Left lung (tissue), 10 donors: Measurements from ENCODE around the gene TRIM8. TPM values are rescaled to one million over a fixed set of nuclear protein-coding genes. Genes with fewer than 3 reads are reported as not detected.
"Not testable (repeated sequence)": the region's sequence is repeated elsewhere in the genome, so short reads cannot be mapped to it uniquely, and the experiment has no call there.

Experiments used
- ATAC-seq: fragments of 200-7000 bp; cut with Tn5 transposase; one replicate; pipeline ENCODE4 v1.9.1; 2020; ENCODE audit warnings: moderate library complexity
- DNase-seq, 4 donors: peaks; one replicate each; pipeline ENCODE4 v3.0.0-alpha.2; 2013 to 2020
- H3K27ac ChIP-seq, 2 donors: fragments of 200-600 bp; sonication (generic) in 1 of 2; one replicate each; pipeline versions ENCODE4 v1.5.0 to v1.8.0; 2020 to 2021
- H3K27me3 ChIP-seq, 2 donors: fragments of 200-600 bp; sonication (generic) in 1 of 2; one replicate each; pipeline versions ENCODE4 v1.5.0 to v1.8.0; 2020 to 2021
- H3K36me3 ChIP-seq, 2 donors: fragments of 200-600 bp; sonication (generic) in 1 of 2; one replicate each; pipeline versions ENCODE4 v1.5.0 to v1.8.0; 2020 to 2021
- H3K4me1 ChIP-seq, 2 donors: fragments of 200-600 bp; one replicate each; pipeline ENCODE4 v1.8.0; 2021
- H3K4me3 ChIP-seq, 2 donors: fragments of 200-600 bp; sonication (generic) in 1 of 2; one replicate each; pipeline versions ENCODE4 v1.5.0 to v1.8.0; 2020 to 2021; ENCODE audit warnings: mild to moderate bottlenecking in 1 of 2
- H3K9me3 ChIP-seq, 2 donors: fragments of 200-600 bp; sonication (generic) in 1 of 2; one replicate each; pipeline versions ENCODE4 v1.5.0 to v1.8.0; 2020 to 2021
- intact Hi-C, 2 donors: fragments of 100-400 bp; cut with DNase I; formaldehyde crosslinking; loops; one replicate each; pipeline versions ENCODE4 v1.11.2 to v1.14.2; 2022
- polyA plus RNA-seq, 6 donors: library from polyadenylated mRNA; unstranded; fragments of 120-200 nt; gene quantifications; one replicate each; pipeline ENCODE4 v1.2.1, GENCODE V29; 2013; ENCODE audit not compliant: insufficient read length in 6 of 6
- total RNA-seq, 2 donors: library from RNA; stranded (reverse); fragmentation: NEBNext Ultra II Directional; extraction: Animal tissue kit (Norgen Biotek cat#: 25700); gene quantifications; one replicate each; pipeline ENCODE4 v1.2.1, GENCODE V29; 2021
- TF ChIP-seq, protein P1 (sequence below), 2 donors: fragments of 200-600 bp; sonication (generic) in 1 of 2; IDR thresholded peaks; one replicate each; pipeline versions ENCODE4 v1.5.0 to v1.8.0; 2021; ENCODE audit warnings: antibody characterized with exemption in 2 of 2
- donor health status: DM: no; HTN: yes; CAD: no.
- donor health status: DM: no; HTN: no; CAD: no.

Gene TRIM8
- total and polyA plus RNA-seq, 8 donors: 88.9 to 180 (median 112) TPM

DNA sequence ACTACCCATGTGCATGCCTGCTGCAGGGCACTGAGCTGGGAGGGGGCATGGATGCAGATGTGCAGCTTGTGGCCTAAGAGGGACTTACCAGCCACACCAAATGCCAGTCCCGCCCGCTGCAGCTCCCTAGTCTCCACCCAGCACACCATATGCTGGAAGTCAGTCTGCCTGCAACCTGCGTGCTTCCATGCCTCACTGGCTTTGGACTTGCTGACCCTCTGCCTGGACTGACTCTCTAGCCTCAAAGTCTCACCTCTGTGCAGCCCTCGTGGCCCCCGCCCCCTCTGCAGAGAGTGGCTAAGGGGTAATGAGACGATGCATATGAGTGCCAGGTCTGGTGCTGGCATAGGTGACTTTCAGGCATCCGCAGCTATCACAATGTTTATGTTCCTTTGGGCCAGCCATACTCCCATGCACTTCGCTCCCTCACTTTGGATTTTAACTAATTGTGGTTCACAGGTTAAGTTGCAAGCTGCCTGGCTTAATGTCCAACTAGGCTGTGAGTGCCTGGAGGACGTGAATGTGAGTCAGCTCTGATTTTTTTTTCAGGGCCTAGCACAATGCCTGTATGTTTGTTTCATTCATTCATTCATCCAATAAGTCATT, 21.7 kb downstream of the TRIM8 start:
- ATAC-seq (no peak), DNase-seq (peak in 1 of 4 donors; percentile 65)
- Histone ChIP-seq H3K27ac (no peak overlapping the region), H3K4me3 (no peak overlapping the region), H3K27me3 (no peaks in the 10 kb centered on the region), H3K36me3 (no peaks in the 10 kb centered on the region), H3K9me3 (no peaks in the 10 kb centered on the region), H3K4me1 (peaks cover 14 to 32% of the 10 kb centered on the region in 2 donors)
- intact Hi-C loops: no loop called here
- TF ChIP-seq, protein P1, sequence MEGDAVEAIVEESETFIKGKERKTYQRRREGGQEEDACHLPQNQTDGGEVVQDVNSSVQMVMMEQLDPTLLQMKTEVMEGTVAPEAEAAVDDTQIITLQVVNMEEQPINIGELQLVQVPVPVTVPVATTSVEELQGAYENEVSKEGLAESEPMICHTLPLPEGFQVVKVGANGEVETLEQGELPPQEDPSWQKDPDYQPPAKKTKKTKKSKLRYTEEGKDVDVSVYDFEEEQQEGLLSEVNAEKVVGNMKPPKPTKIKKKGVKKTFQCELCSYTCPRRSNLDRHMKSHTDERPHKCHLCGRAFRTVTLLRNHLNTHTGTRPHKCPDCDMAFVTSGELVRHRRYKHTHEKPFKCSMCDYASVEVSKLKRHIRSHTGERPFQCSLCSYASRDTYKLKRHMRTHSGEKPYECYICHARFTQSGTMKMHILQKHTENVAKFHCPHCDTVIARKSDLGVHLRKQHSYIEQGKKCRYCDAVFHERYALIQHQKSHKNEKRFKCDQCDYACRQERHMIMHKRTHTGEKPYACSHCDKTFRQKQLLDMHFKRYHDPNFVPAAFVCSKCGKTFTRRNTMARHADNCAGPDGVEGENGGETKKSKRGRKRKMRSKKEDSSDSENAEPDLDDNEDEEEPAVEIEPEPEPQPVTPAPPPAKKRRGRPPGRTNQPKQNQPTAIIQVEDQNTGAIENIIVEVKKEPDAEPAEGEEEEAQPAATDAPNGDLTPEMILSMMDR (IDR thresholded peaks at IDR 0.05): no peak

DNA sequence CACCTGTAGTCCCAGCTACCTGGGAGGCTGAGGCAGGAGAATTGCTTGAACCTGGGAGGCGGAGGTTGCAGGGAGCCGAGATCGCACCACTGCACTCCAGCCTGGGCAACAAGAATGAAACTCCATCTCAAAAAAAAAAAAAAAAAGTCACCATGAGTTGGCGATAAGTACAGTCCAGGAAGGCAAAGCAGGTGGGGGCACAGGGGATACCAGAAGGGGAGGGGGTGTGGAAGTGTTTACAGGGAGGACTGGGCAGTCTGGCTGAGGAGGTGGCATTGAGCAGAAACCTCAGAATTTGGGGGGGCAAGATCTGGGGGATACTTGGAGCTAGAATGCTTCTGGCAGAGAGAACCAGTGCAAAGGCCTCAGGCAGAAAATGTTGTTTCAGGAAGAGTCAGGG, 23.1 kb downstream of the TRIM8 start:
- peaks cover 10 to 25% of the 10 kb centered on the region in 2 donors for H3K4me1 ChIP-seq
- H3K4me3 ChIP-seq, H3K27ac ChIP-seq, DNase-seq, H3K9me3 ChIP-seq, H3K27me3 ChIP-seq, intact Hi-C loops, H3K36me3 ChIP-seq, ATAC-seq: not testable (repeated sequence)

DNA sequence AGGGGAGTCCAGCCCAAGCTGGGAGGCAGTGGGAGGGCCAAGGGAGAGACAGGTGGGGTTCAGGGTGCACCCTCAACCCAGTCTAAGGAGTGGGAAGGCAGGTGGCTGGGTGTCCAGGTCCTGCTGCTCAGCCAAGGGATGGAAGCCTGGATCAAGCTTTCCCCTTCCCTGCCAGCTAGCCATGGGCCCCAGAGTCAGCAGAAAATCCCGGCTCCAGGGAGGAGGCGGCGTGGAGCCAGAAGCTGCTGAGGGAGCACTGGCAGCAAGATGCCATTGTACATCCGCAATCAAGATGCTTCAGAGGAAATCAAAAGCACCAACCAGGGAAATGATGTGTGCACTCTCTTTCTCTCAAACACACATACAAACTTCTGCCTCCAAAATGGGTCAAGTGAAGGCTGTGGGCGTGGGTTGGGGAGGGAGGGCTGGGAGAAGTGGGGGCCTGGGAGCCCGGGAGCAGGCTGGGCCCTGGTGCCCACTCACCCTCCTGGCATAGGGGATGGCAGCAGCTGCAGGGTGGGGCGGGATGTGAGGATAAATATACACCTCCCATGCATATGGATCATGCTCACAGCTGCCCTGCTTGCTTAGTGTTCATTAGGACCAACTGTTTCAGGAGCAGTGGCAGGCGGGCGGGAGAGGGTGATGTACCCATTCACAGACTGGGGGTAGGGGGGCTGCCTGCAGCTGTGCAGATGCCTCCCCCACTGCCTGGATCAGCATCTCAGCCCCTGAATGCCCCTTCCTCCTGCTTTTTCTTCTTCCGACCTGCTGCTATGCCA, 24.2 kb downstream of the TRIM8 start:
- intact Hi-C loops: no loop called here
- H3K9me3 ChIP-seq: no peaks in the 10 kb centered on the region
- no peak overlapping the region for H3K4me3 ChIP-seq
- no peaks in the 10 kb centered on the region for H3K36me3 ChIP-seq
- peak overlapping the region in 1 of 2 donors; percentile 44 for H3K27ac ChIP-seq
- TF ChIP-seq, protein P1 (IDR thresholded peaks at IDR 0.05): no peak
- peaks cover 19 to 33% of the 10 kb centered on the region in 2 donors for H3K4me1 ChIP-seq
- H3K27me3 ChIP-seq: no peaks in the 10 kb centered on the region
- ATAC-seq (no peak), DNase-seq (peak in 1 of 4 donors; percentile 50)

DNA sequence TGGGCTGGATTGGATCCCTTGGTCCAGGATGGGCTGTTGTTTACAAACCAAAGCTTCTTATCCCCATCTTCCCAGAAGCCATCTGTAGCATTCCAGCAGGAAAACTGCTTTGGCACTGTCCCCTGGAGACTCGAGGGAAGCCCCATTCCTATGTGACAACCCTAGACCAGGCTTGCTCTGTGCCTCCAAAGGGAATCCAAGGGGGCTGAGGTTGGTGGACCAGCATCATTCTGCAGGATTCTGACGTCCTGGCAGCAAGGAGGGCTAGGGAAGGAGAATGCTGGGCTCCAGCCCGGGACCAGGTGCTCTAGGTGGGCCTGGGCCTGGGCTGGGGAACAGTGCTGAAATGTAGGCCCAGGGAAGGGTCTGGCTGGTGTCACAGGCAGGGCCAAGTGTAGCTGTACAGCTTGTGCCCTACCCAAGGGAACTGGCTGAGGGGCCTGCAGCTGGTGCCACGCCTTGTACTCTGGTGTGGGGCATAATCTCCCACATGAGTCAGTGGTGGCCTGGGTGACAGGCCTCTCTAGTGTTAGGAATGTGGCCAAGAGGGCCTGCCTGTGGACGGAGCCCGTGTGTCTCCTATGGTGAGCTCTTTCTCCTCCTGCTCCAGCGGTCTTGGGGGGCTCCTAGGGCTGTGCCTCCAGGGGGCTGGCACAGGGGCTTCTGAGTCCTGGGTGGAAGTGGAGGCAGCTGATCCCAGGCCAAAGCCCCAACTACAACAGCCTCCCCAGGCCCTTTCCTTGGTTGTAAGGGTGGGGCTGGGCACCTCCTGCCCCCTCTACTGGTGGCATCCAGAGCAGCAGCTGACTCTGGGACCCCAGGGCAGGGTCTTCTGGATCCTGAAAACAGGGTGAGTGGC, 25.2 kb downstream of the TRIM8 start:
- Histone ChIP-seq H3K27ac (peak overlapping the region; percentile 44 to 60), H3K27me3 (no peaks in the 10 kb centered on the region), H3K4me3 (no peak overlapping the region), H3K9me3 (no peaks in the 10 kb centered on the region), H3K4me1 (peaks cover 24 to 42% of the 10 kb centered on the region in 2 donors), H3K36me3 (no peaks in the 10 kb centered on the region)
- intact Hi-C loops: no loop called here
- peak; percentile 81 for ATAC-seq
- TF ChIP-seq, protein P1 (IDR thresholded peaks at IDR 0.05): peak in 1 of 2 donors; percentile 20
- peak in 2 of 4 donors; percentile 73 to 86 for DNase-seq

DNA sequence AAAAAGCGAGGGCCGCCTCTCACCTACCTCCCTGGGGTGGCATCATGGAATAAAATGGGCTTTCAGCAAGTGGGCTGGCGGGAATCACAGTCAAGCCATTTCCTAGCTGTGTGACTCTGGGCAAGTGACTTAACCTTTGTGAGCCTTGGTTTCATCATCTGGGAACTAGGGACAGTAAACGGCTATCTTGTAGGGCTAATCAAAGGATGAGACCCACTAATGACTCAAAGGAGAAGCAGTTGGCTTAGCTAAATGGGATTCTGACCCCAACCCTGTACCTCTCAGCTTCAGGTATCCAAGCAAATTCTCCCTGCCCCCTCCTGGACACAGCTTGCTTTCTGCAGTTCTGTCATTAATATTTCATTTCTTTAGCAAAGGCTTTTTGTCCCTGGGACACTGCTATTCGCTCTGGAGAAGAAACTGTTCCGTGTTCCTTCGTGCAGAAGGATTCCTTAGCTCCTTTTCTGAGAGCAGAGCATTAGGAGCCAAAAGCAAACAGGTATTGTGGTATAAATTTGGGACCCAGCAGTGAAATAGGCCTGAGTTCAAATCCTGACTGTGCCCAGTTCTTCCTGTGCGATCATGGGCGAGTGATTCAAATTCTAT, 25.9 kb downstream of the TRIM8 start:
- H3K27ac ChIP-seq: peak overlapping the region; percentile 44 to 60
- ATAC-seq: no peak
- H3K27me3 ChIP-seq: no peaks in the 10 kb centered on the region
- peaks cover 32 to 49% of the 10 kb centered on the region in 2 donors for H3K4me1 ChIP-seq
- H3K9me3 ChIP-seq: no peaks in the 10 kb centered on the region
- peak in 1 of 4 donors; percentile 1 for DNase-seq
- H3K36me3 ChIP-seq: no peaks in the 10 kb centered on the region
- TF ChIP-seq, protein P1 (IDR thresholded peaks at IDR 0.05): peak in 1 of 2 donors; percentile 22
- H3K4me3 ChIP-seq: no peak overlapping the region
- intact Hi-C loops: no loop called here
